ENCODE measurements around the gene SIRT4.

GRCh38 chr12:120352117-120352516 is 50.0 kb downstream of the SIRT4 start:
- TF ChIP-seq, protein P1, sequence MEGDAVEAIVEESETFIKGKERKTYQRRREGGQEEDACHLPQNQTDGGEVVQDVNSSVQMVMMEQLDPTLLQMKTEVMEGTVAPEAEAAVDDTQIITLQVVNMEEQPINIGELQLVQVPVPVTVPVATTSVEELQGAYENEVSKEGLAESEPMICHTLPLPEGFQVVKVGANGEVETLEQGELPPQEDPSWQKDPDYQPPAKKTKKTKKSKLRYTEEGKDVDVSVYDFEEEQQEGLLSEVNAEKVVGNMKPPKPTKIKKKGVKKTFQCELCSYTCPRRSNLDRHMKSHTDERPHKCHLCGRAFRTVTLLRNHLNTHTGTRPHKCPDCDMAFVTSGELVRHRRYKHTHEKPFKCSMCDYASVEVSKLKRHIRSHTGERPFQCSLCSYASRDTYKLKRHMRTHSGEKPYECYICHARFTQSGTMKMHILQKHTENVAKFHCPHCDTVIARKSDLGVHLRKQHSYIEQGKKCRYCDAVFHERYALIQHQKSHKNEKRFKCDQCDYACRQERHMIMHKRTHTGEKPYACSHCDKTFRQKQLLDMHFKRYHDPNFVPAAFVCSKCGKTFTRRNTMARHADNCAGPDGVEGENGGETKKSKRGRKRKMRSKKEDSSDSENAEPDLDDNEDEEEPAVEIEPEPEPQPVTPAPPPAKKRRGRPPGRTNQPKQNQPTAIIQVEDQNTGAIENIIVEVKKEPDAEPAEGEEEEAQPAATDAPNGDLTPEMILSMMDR (conservative IDR thresholded peaks at IDR 0.05) = no peak
- no peak for TF ChIP-seq EZH2 (IDR thresholded peaks at IDR 0.05; ENCODE audit: low read depth)

Measured in PC-9 (cell line).